Esophagus squamous epithelium (tissue), 5 donors: ENCODE data around the gene ONECUT3. TPM values are rescaled to one million over a fixed set of nuclear protein-coding genes. Genes with fewer than 3 reads are reported as not detected.
A peak's percentile ranks its signal among the peaks of the same experiment; 100 is the strongest.

Experiments
- DNase-seq: peaks from one replicate; lab custom pipeline; 2025; lab: John Stamatoyannopoulos, UW
- H3K27ac ChIP-seq, 4 donors: fragments of 200-600 bp; sonication (generic); one replicate each; pipeline ENCODE4 v1.5.1; 2016 to 2019; ENCODE audit warnings: mild to moderate bottlenecking in 1 of 4
- H3K27me3 ChIP-seq, 4 donors: fragments of 200-600 bp; sonication (generic); 1 replicate in 3 of 4; 2 replicates in 1 of 4; pipeline versions ENCODE4 v1.5.1 to v1.6.0; 2017 to 2021; ENCODE audit warnings: antibody characterized with exemption in 1 of 4
- H3K36me3 ChIP-seq, 3 donors: fragments of 200-600 bp; sonication (generic); one replicate each; pipeline ENCODE4 v1.5.1; 2016 to 2019
- H3K4me1 ChIP-seq, 3 donors: fragments of 200-600 bp; sonication (generic); one replicate each; pipeline ENCODE4 v1.5.1; 2017 to 2019
- H3K4me3 ChIP-seq, 4 donors: fragments of 200-600 bp; sonication (generic); 1 replicate in 3 of 4; 2 replicates in 1 of 4; pipeline ENCODE4 v1.5.1; 2016 to 2019; ENCODE audit warnings: mild to moderate bottlenecking in 2 of 4, moderate library complexity in 1 of 4
- H3K9me3 ChIP-seq, 3 donors: fragments of 200-600 bp; sonication (generic); one replicate each; pipeline ENCODE4 v1.5.1; 2016 to 2019
- CTCF ChIP-seq, 6 experiments: fragments of 450-650 bp in 4 of 6; fragments of 200-600 bp in 2 of 6; sonication (generic) in 2 of 6; IDR thresholded peaks; one replicate each; pipeline ENCODE4 v1.5.1; 2016 to 2019; ENCODE audit warnings: antibody characterized with exemption in 6 of 6, mild to moderate bottlenecking in 4 of 6, moderate library complexity in 4 of 6
- POLR2A ChIP-seq, 4 donors: fragments of 450-650 bp; IDR thresholded peaks; one replicate each; pipeline ENCODE4 v1.6.1; 2017; ENCODE audit warnings: antibody characterized with exemption in 4 of 4, mild to moderate bottlenecking in 4 of 4, moderate library complexity in 3 of 4
- WGBS, 2 donors: methylation state at CpG; one replicate each; pipeline ENCODE4 v1.1.5; 2018; 5-methylcytosine and 5-hydroxymethylcytosine counted together
- intact Hi-C: fragments of 100-400 bp; cut with DNase I; formaldehyde crosslinking; loops from one replicate; pipeline ENCODE4 v1.15.0; 2022
- total RNA-seq, 4 donors: library from RNA; depleted of rRNA; stranded (reverse); fragments of >200 nt; gene quantifications; one replicate each; pipeline ENCODE4 v1.1.0, GENCODE V29; 2016
- donor health status: DM: yes; HTN: yes; CAD: no.

ONECUT3 gene
- total RNA-seq, 4 donors from 2014 or later: not detected

- no peak overlapping the region for H3K4me3 ChIP-seq
- intact Hi-C loops: loop anchor here (5.0 kb wide), 1 partner anchor 97 kb away; no protein-coding TSS in a partner anchor
- DNase-seq: no peak
- H3K36me3 ChIP-seq: no peaks in the 10 kb centered on the region
- H3K27me3 ChIP-seq: peaks cover under 1 to 95% (median 39%) of the 10 kb centered on the region in 4 donors
- H3K9me3 ChIP-seq: peaks cover 0 to 21% (median 18%) of the 10 kb centered on the region in 3 donors
- TF ChIP-seq POLR2A (IDR thresholded peaks at IDR 0.05): no peak
- no peak for TF ChIP-seq CTCF (IDR thresholded peaks at IDR 0.05)
- peaks cover 7 to 26% (median 10%) of the 10 kb centered on the region in 3 donors for H3K4me1 ChIP-seq
- H3K27ac ChIP-seq: no peak overlapping the region
- WGBS, 2 donors: 11 to 15% methylated on average over 4 to 11 of the region's 12 CpGs
Measured at GRCh38 chr19:1769645-1769985, 16.3 kb downstream of the ONECUT3 start.

- Histone ChIP-seq H3K4me1 (peaks cover 13 to 40% (median 19%) of the 10 kb centered on the region in 3 donors), H3K9me3 (peaks cover 0 to 28% (median 18%) of the 10 kb centered on the region in 3 donors), H3K36me3 (no peaks in the 10 kb centered on the region), H3K27ac (no peak overlapping the region), H3K4me3 (no peak overlapping the region), H3K27me3 (peaks cover 10 to 95% (median 38%) of the 10 kb centered on the region in 4 donors)
- DNase-seq: no peak
- TF ChIP-seq POLR2A (IDR thresholded peaks at IDR 0.05): no peak
- no peak for TF ChIP-seq CTCF (IDR thresholded peaks at IDR 0.05)
- intact Hi-C loops: no loop called here
- 85 to 86% methylated on average over 4 of the region's 4 CpGs for WGBS, 2 donors
Measured at GRCh38 chr19:1770866-1771576, 17.7 kb downstream of the ONECUT3 start.

GRCh38 chr19:1773184-1773583 is 19.9 kb downstream of the ONECUT3 start:
- H3K4me1 ChIP-seq: peaks cover 16 to 41% (median 17%) of the 10 kb centered on the region in 3 donors
- H3K27ac ChIP-seq: peak overlapping the region in 3 of 4 donors; percentile 73 to 89 (median 76)
- DNase-seq: no peak
- H3K36me3 ChIP-seq: no peaks in the 10 kb centered on the region
- WGBS, 2 donors: 37 to 49% methylated on average over 8 of the region's 8 CpGs
- H3K4me3 ChIP-seq: no peak overlapping the region
- peaks cover 0 to 28% (median 18%) of the 10 kb centered on the region in 3 donors for H3K9me3 ChIP-seq
- TF ChIP-seq POLR2A (IDR thresholded peaks at IDR 0.05) (no peak), CTCF (IDR thresholded peaks at IDR 0.05) (no peak)
- H3K27me3 ChIP-seq: peaks cover 13 to 93% (median 27%) of the 10 kb centered on the region in 4 donors
- intact Hi-C loops: no loop called here

- DNase-seq: no peak
- peaks cover 0 to 24% (median 14%) of the 10 kb centered on the region in 3 donors for H3K9me3 ChIP-seq
- peaks cover 13 to 93% (median 20%) of the 10 kb centered on the region in 4 donors for H3K27me3 ChIP-seq
- TF ChIP-seq CTCF (IDR thresholded peaks at IDR 0.05) (peak; percentile 39 to 71 (median 47)), POLR2A (IDR thresholded peaks at IDR 0.05) (no peak)
- peaks cover 16 to 53% (median 17%) of the 10 kb centered on the region in 3 donors for H3K4me1 ChIP-seq
- H3K36me3 ChIP-seq: no peaks in the 10 kb centered on the region
- 0 to 20% methylated on average over 4 to 17 of the region's 59 CpGs for WGBS, 2 donors
- H3K27ac ChIP-seq: no peak overlapping the region
- H3K4me3 ChIP-seq: peak overlapping the region in 1 of 4 donors; percentile 18
- intact Hi-C loops: no loop called here
Measured at GRCh38 chr19:1774989-1775772, 21.9 kb downstream of the ONECUT3 start.
